KOPT-K1 (cell line): Measurements from ENCODE around the gene RYR2.

Experiments used
- H3K27ac ChIP-seq: fragments of 200-600 bp; sonication (generic); 2 replicates; pipeline ENCODE4 v1.5.1; 2016; ENCODE audit warnings: antibody characterized with exemption, mild to moderate bottlenecking, low read depth, low read length; ENCODE audit not compliant: poor library complexity, severe bottlenecking
- H3K36me3 ChIP-seq: fragments of 200-600 bp; sonication (generic); 2 replicates; pipeline ENCODE4 v1.5.1; 2017; ENCODE audit warnings: antibody characterized with exemption, mild to moderate bottlenecking, low read length, moderate library complexity; ENCODE audit not compliant: insufficient read depth
- H3K9me3 ChIP-seq: fragments of 200-600 bp; sonication (generic); 2 replicates; pipeline ENCODE4 v1.5.1; 2017; ENCODE audit warnings: antibody characterized with exemption, low read length, mild to moderate bottlenecking; ENCODE audit not compliant: insufficient read depth, poor library complexity, severe bottlenecking

Gene RYR2

GRCh38 chr1:237013608-237014007, 28.4 kb upstream of the RYR2 start:
- H3K27ac ChIP-seq: no peak overlapping the region
- H3K36me3 ChIP-seq: no peaks in the 10 kb centered on the region
- H3K9me3 ChIP-seq: no peaks in the 10 kb centered on the region

GRCh38 chr1:237016626-237017025, 25.4 kb upstream of the RYR2 start:
- no peaks in the 10 kb centered on the region for H3K36me3 ChIP-seq
- no peak overlapping the region for H3K27ac ChIP-seq
- no peaks in the 10 kb centered on the region for H3K9me3 ChIP-seq

GRCh38 chr1:237018896-237019295, 23.1 kb upstream of the RYR2 start:
- no peaks in the 10 kb centered on the region for H3K9me3 ChIP-seq
- no peak overlapping the region for H3K27ac ChIP-seq
- H3K36me3 ChIP-seq: no peaks in the 10 kb centered on the region

- H3K36me3 ChIP-seq: no peaks in the 10 kb centered on the region
- no peaks in the 10 kb centered on the region for H3K9me3 ChIP-seq
- no peak overlapping the region for H3K27ac ChIP-seq
These were observed 16.5 kb upstream of the RYR2 start for GRCh38 chr1:237025358-237026074.

- Histone ChIP-seq H3K9me3 (no peaks in the 10 kb centered on the region), H3K36me3 (no peaks in the 10 kb centered on the region), H3K27ac (no peak overlapping the region)
These were observed 12.7 kb upstream of the RYR2 start for GRCh38 chr1:237029240-237029639.

- no peaks in the 10 kb centered on the region for H3K9me3 ChIP-seq
- no peak overlapping the region for H3K27ac ChIP-seq
- H3K36me3 ChIP-seq: no peaks in the 10 kb centered on the region
These were observed 12.0 kb upstream of the RYR2 start for GRCh38 chr1:237029850-237030535.

GRCh38 chr1:237031480-237031879, 10.5 kb upstream of the RYR2 start:
- H3K27ac ChIP-seq: no peak overlapping the region
- H3K36me3 ChIP-seq: no peaks in the 10 kb centered on the region
- no peaks in the 10 kb centered on the region for H3K9me3 ChIP-seq

GRCh38 chr1:237032029-237032428, 10.0 kb upstream of the RYR2 start:
- no peaks in the 10 kb centered on the region for H3K36me3 ChIP-seq
- H3K27ac ChIP-seq: no peak overlapping the region
- H3K9me3 ChIP-seq: no peaks in the 10 kb centered on the region

- no peaks in the 10 kb centered on the region for H3K36me3 ChIP-seq
- H3K9me3 ChIP-seq: no peaks in the 10 kb centered on the region
- no peak overlapping the region for H3K27ac ChIP-seq
These were observed 8.9 kb upstream of the RYR2 start for GRCh38 chr1:237033061-237033460.

GRCh38 chr1:237033804-237034203, 8.2 kb upstream of the RYR2 start:
- Histone ChIP-seq H3K36me3 (no peaks in the 10 kb centered on the region), H3K9me3 (no peaks in the 10 kb centered on the region)

GRCh38 chr1:237035759-237036158, 6.2 kb upstream of the RYR2 start:
- no peak overlapping the region for H3K27ac ChIP-seq
- no peaks in the 10 kb centered on the region for H3K9me3 ChIP-seq
- H3K36me3 ChIP-seq: no peaks in the 10 kb centered on the region

More at GRCh38 chr1:237033804-237034203, 8.2 kb upstream of the RYR2 start:
- H3K27ac ChIP-seq: no peak overlapping the region

- no peaks in the 10 kb centered on the region for H3K9me3 ChIP-seq
- H3K36me3 ChIP-seq: no peaks in the 10 kb centered on the region
These were observed 3.8 kb upstream of the RYR2 start for GRCh38 chr1:237038211-237038610.

GRCh38 chr1:237040823-237041222, 1.2 kb upstream of the RYR2 start:
- H3K36me3 ChIP-seq: no peaks in the 10 kb centered on the region
- H3K27ac ChIP-seq: no peak overlapping the region
- no peaks in the 10 kb centered on the region for H3K9me3 ChIP-seq

More at GRCh38 chr1:237038211-237038610, 3.8 kb upstream of the RYR2 start:
- no peak overlapping the region for H3K27ac ChIP-seq

- Histone ChIP-seq H3K27ac (no peak overlapping the region), H3K9me3 (no peaks in the 10 kb centered on the region), H3K36me3 (no peaks in the 10 kb centered on the region)
These were observed 556 bp upstream of the RYR2 start for GRCh38 chr1:237041461-237041794.

GRCh38 chr1:237042526-237042891, 525 bp downstream of the RYR2 start:
- Histone ChIP-seq H3K27ac (no peak overlapping the region), H3K9me3 (no peaks in the 10 kb centered on the region), H3K36me3 (no peaks in the 10 kb centered on the region)
